ENCODE measurements around the gene SCN9A. TPM values are rescaled to one million over a fixed set of nuclear protein-coding genes. Genes with fewer than 3 reads are reported as not detected.

The SCN9A gene
- total RNA-seq, 4 donors from 2014 or later = 3.1 to 7.7 (median 6.2) TPM

- Histone ChIP-seq H3K36me3 (peaks cover 0 to 4% of the 10 kb centered on the region in 2 donors), H3K9me3 (no peaks in the 10 kb centered on the region), H3K27me3 (no peaks in the 10 kb centered on the region), H3K27ac (no peak overlapping the region), H3K4me3 (no peak overlapping the region), H3K4me1 (no peaks in the 10 kb centered on the region)
- 63 to 92% methylated on average over 4 of the region's 4 CpGs for WGBS, 2 donors (ENCODE audit: low coverage in 1 of 2)
- TF ChIP-seq POLR2AphosphoS5 (IDR thresholded peaks at IDR 0.05) = no peak
- TF ChIP-seq CTCF (IDR thresholded peaks at IDR 0.05) = no peak
- TF ChIP-seq EP300 (IDR thresholded peaks at IDR 0.05) = no peak
- no peak for ATAC-seq
These were observed 96.9 kb downstream of the SCN9A start for GRCh38 chr2:166278856-166279255.

DNA sequence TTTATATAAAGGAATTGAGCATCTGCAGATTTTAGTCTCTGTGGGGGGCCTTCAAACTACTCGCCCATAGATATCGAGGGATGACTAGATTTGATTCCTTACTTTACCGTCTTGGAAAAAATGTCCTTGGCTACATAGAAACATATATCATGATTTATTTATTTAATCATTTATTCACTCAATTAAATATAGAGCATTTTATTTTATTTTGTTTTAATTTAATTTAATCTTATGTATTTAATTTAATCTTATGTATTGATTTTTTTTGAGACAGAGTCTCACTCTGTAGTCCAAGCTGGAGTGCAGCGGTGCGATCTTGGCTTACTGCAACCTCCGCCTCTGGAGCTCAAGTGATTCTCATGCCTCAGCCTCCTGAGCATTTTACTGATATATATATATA, 105.4 kb downstream of the SCN9A start:
- H3K4me1 ChIP-seq = no peaks in the 10 kb centered on the region
- TF ChIP-seq POLR2AphosphoS5 (IDR thresholded peaks at IDR 0.05) (no peak), POLR2A (IDR thresholded peaks at IDR 0.05) (no peak), EP300 (IDR thresholded peaks at IDR 0.05) (no peak), CTCF (IDR thresholded peaks at IDR 0.05) (no peak)
- H3K27me3 ChIP-seq = no peaks in the 10 kb centered on the region
- no peak for ATAC-seq
- no peak overlapping the region for H3K4me3 ChIP-seq
- WGBS, 2 donors (ENCODE audit: low coverage in 1 of 2) = 83 to 88% methylated on average over 6 of the region's 6 CpGs
- H3K9me3 ChIP-seq = no peaks in the 10 kb centered on the region
- no peaks in the 10 kb centered on the region for H3K36me3 ChIP-seq
- no peak overlapping the region for H3K27ac ChIP-seq

DNA sequence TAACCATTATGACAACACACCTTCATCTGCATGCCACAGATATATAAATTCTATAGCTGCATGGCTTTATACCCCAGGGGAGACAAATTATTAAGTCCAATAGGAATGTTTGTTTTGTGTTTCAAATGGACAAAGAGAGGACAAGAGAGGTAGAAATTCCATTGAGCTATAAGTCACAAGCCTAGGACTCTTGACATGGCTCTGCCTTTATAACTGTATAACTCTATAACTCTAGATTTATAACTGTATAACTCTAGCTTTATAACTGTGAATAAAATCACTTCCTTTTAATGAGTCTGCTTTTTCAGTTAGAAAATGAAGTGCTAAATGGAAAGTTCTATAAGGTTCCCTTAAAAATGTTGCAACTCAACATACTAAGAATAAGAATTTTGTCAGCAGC, 106.4 kb downstream of the SCN9A start:
- Histone ChIP-seq H3K27ac (no peak overlapping the region), H3K27me3 (no peaks in the 10 kb centered on the region), H3K9me3 (no peaks in the 10 kb centered on the region), H3K4me1 (no peaks in the 10 kb centered on the region), H3K36me3 (no peaks in the 10 kb centered on the region), H3K4me3 (no peak overlapping the region)
- no peak for TF ChIP-seq CTCF (IDR thresholded peaks at IDR 0.05)
- no peak for TF ChIP-seq POLR2AphosphoS5 (IDR thresholded peaks at IDR 0.05)
- TF ChIP-seq POLR2A (IDR thresholded peaks at IDR 0.05) = no peak
- no peak for TF ChIP-seq EP300 (IDR thresholded peaks at IDR 0.05)
- ATAC-seq = no peak

GRCh38 chr2:166257859-166258258, 117.9 kb downstream of the SCN9A start:
- TF ChIP-seq EP300 (IDR thresholded peaks at IDR 0.05) = no peak
- no peak for TF ChIP-seq POLR2AphosphoS5 (IDR thresholded peaks at IDR 0.05)
- TF ChIP-seq CTCF (IDR thresholded peaks at IDR 0.05) = no peak
- no peak for TF ChIP-seq POLR2A (IDR thresholded peaks at IDR 0.05)
- Histone ChIP-seq H3K36me3 (no peaks in the 10 kb centered on the region), H3K27ac (no peak overlapping the region), H3K27me3 (no peaks in the 10 kb centered on the region), H3K4me1 (no peaks in the 10 kb centered on the region), H3K9me3 (no peaks in the 10 kb centered on the region), H3K4me3 (no peak overlapping the region)
- ATAC-seq = no peak

DNA sequence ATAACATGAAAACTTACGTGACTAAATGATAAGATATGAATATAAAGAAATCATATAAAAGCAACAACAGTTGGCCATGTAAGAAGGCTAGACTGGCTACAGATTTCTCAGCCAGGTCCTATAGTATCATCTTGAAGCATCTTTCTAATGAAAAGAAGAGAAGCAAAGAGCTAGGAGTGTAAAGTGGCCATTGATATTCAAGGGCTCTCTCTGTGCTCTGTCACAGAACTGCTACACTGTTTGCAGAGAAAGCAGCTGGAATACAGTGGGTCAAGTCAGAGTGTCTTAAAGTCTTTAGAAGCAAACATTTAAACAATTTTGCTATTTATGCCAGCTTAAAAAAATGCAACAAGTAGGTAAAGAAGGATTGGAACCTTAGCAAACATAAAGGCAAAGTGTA, 118.8 kb downstream of the SCN9A start:
- TF ChIP-seq POLR2AphosphoS5 (IDR thresholded peaks at IDR 0.05) (no peak), CTCF (IDR thresholded peaks at IDR 0.05) (no peak), EP300 (IDR thresholded peaks at IDR 0.05) (no peak), POLR2A (IDR thresholded peaks at IDR 0.05) (no peak)
- Histone ChIP-seq H3K36me3 (no peaks in the 10 kb centered on the region), H3K9me3 (no peaks in the 10 kb centered on the region), H3K4me1 (no peaks in the 10 kb centered on the region), H3K27me3 (no peaks in the 10 kb centered on the region), H3K27ac (no peak overlapping the region), H3K4me3 (no peak overlapping the region)
- ATAC-seq = no peak
- WGBS, 2 donors (ENCODE audit: low coverage in 1 of 2) = 73 to 100% methylated on average over 1 of the region's 1 CpG
